ENCODE measurements around the gene WDR38. TPM values are rescaled to one million over a fixed set of nuclear protein-coding genes. Genes with fewer than 3 reads are reported as not detected.

WDR38 gene
- polyA plus RNA-seq, 3 donors = 0.30 to 0.46 (median 0.35) TPM

GRCh38 chr9:124853605-124854143 is 414 bp downstream of the WDR38 start:
- no peak for DNase-seq (ENCODE audit: extremely low read depth in 1 of 11, low read depth in 9 of 11, low spot score in 4 of 11)

- no peak for DNase-seq (ENCODE audit: extremely low read depth in 1 of 11, low read depth in 9 of 11, low spot score in 4 of 11)
Measured at GRCh38 chr9:124854161-124854560, 901 bp downstream of the WDR38 start.

- no peak for DNase-seq (ENCODE audit: extremely low read depth in 1 of 11, low read depth in 9 of 11, low spot score in 4 of 11)
Measured at GRCh38 chr9:124854822-124855221, 1.6 kb downstream of the WDR38 start.

- no peak for DNase-seq (ENCODE audit: extremely low read depth in 1 of 11, low read depth in 9 of 11, low spot score in 4 of 11)
Measured at GRCh38 chr9:124855566-124855943, 2.3 kb downstream of the WDR38 start.

GRCh38 chr9:124855944-124856765 is 2.9 kb downstream of the WDR38 start:
- no peak for DNase-seq (ENCODE audit: extremely low read depth in 1 of 11, low read depth in 9 of 11, low spot score in 4 of 11)

GRCh38 chr9:124857533-124858162 is 4.4 kb downstream of the WDR38 start:
- no peak for DNase-seq (ENCODE audit: extremely low read depth in 1 of 11, low read depth in 9 of 11, low spot score in 4 of 11)

- no peak for DNase-seq (ENCODE audit: extremely low read depth in 1 of 11, low read depth in 9 of 11, low spot score in 4 of 11)
Measured at GRCh38 chr9:124858330-124859046, 5.2 kb downstream of the WDR38 start.

- no peak for DNase-seq (ENCODE audit: extremely low read depth in 1 of 11, low read depth in 9 of 11, low spot score in 4 of 11)
Measured at GRCh38 chr9:124859803-124860581, 6.7 kb downstream of the WDR38 start.

- no peak for DNase-seq (ENCODE audit: extremely low read depth in 1 of 11, low read depth in 9 of 11, low spot score in 4 of 11)
Measured at GRCh38 chr9:124860582-124861341, 7.5 kb downstream of the WDR38 start.

- DNase-seq (ENCODE audit: extremely low read depth in 1 of 11, low read depth in 9 of 11, low spot score in 4 of 11) = peak; percentile 81 to 93 (median 90)
Measured at GRCh38 chr9:124861342-124862229, 8.3 kb downstream of the WDR38 start, which contains the start of the genes ARPC5L and RPL35. ARPC5L (plus strand) TSS chr9:124862130; CDS start chr9:124869291, 7,161 bp downstream. RPL35 (minus strand) TSS chr9:124861957; CDS start chr9:124861912, 45 bp downstream.

GRCh38 chr9:124863371-124863871 is 10.2 kb downstream of the WDR38 start:
- DNase-seq (ENCODE audit: extremely low read depth in 1 of 11, low read depth in 9 of 11, low spot score in 4 of 11) = no peak

GRCh38 chr9:124868511-124869465 is 15.5 kb downstream of the WDR38 start:
- DNase-seq (ENCODE audit: extremely low read depth in 1 of 11, low read depth in 9 of 11, low spot score in 4 of 11) = peak in 9 of 11 donors; percentile 61 to 85 (median 78)

GRCh38 chr9:124869466-124869985 is 16.3 kb downstream of the WDR38 start:
- no peak for DNase-seq (ENCODE audit: extremely low read depth in 1 of 11, low read depth in 9 of 11, low spot score in 4 of 11)

- DNase-seq (ENCODE audit: extremely low read depth in 1 of 11, low read depth in 9 of 11, low spot score in 4 of 11) = no peak
Measured at GRCh38 chr9:124869986-124870560, 16.8 kb downstream of the WDR38 start.

- no peak for DNase-seq (ENCODE audit: extremely low read depth in 1 of 11, low read depth in 9 of 11, low spot score in 4 of 11)
Measured at GRCh38 chr9:124870723-124871122, 17.5 kb downstream of the WDR38 start.

Data from renal cortex interstitium (tissue), 11 donors.